Activated naive CD8-positive, alpha-beta T cell (primary cell): Measurements from ENCODE around the gene BCL6.

Source experiments
- H3K27ac Mint-ChIP-seq: one replicate; pipeline ENCODE4 v1.8.0; 2021; ENCODE audit warnings: mixed read lengths
- H3K27me3 Mint-ChIP-seq: one replicate; pipeline ENCODE4 v1.8.0; 2021; ENCODE audit warnings: mixed read lengths
- H3K36me3 Mint-ChIP-seq: one replicate; pipeline ENCODE4 v1.8.0; 2021; ENCODE audit warnings: mixed read lengths
- H3K4me1 Mint-ChIP-seq: one replicate; pipeline ENCODE4 v1.8.0; 2021; ENCODE audit warnings: low read depth, mixed read lengths
- H3K4me3 Mint-ChIP-seq: one replicate; pipeline ENCODE4 v1.8.0; 2021; ENCODE audit warnings: mild to moderate bottlenecking, mixed read lengths
- H3K9me3 Mint-ChIP-seq: one replicate; pipeline ENCODE4 v1.8.0; 2021; ENCODE audit warnings: low read depth, mixed read lengths

BCL6 gene

DNA sequence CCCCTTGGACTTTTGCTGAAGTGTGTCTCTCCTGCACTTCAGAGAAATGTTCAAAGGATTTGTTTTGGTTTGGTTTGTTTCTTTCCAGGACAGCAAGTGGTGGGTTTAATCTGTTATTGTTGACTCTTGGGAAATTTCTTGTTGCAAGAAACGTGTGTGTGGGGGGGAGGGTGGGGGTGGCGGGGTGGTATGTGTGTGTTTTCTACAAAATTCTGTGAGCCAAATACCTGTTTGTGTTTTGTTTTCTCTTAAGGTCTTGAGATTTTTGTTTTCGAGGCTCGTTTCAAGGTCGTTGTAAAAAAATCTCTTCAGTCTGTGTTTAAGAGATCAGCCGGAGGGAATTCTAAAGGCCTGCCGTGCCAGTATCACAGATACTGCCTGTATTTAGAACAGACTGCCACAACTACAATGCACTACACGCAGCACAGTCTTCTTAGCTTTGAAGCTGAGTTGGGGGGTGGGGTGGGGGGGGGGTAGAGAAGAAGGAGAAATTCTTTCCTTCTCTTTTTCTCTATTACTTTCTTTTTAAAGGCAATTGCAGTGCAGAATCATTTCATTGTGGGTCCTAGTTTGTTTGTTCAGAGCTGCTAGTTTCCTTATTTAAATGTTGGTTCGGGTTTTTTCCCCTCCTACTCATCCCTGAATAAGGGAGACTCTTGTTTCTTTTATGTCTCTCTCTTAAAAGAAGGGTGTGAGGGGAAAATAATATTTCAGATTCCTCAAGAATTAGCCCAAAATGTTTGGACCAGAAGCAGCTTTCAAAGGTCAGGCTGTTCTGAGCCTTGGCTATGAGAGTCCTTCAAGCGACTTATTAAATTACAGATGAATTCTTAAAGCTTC, 1.4 kb upstream of the BCL6 start:
- Mint-ChIP-seq H3K4me1 (peaks cover 73% of the 10 kb centered on the region), H3K4me3 (peak overlapping the region; percentile 98), H3K27ac (peak overlapping the region; percentile 100), H3K27me3 (no peaks in the 10 kb centered on the region), H3K36me3 (no peaks in the 10 kb centered on the region), H3K9me3 (no peaks in the 10 kb centered on the region)

DNA sequence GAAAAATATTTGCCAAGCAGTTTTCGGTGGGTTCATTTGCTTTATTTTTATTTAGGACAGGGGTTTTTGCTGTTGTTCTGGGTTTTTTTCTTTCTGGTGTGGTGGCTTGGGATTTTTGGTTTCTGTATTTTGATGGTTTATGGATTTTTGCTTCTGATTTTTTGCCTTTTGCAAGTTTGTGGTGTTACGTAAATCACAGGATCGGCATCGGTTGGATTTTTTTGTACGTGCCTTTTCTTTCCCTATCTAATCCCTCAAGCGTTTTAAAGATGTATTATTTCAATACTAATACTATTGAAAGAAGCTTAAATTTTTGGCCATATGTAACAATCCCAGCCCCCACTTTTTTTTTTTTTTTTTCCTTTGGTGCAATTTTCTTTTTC, 782 bp upstream of the BCL6 start:
- peaks cover 74% of the 10 kb centered on the region for H3K4me1 Mint-ChIP-seq
- no peaks in the 10 kb centered on the region for H3K27me3 Mint-ChIP-seq
- no peaks in the 10 kb centered on the region for H3K36me3 Mint-ChIP-seq
- H3K27ac Mint-ChIP-seq: peak overlapping the region; percentile 100
- no peaks in the 10 kb centered on the region for H3K9me3 Mint-ChIP-seq
- peak overlapping the region; percentile 98 for H3K4me3 Mint-ChIP-seq

DNA sequence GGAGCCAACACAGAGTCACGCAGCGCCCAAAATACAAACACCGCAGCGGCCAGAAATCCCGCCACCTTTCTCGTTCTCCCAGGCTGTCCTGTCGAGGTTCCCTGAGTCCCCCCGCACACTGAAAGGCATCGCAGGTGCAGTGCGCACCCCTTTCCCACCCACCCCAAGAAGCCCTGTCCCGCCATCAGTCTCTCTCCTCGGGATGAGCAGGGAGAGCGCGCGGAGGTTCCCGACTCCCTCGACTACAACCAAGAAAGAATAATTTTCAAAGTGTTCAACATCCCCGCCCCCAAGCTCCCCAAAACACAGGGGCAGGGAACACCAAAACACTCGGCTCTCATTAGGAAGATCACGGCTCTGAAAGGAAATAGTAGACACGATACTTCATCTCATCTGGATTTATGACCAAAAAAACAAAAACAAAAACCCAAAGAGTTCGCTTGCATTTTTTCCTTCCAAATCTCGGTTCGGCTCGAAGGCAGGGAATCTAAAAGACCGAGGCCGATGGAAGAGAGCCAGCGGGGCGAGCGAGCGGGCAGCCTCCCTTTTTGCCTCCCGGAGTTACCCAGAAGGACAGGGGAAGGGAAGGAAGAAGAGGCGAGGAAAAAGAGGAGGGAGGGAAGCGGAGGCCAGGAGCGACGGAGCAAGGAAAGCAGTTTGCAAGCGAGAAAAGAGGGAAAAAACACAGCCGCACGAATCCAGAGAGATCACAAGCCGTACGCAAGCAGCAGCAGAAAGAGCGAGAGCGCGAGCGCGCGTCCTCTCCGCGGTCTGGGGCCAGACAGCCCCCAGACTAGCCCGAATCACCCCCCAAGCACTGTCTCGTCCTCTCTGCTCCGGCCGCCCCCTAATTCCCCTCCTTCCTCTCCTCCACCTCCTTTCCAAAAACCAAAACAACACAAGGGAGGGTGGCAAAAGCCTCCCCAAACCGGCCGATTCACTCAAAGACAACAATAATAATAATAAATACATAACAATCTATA, 808 bp downstream of the BCL6 start:
- H3K27me3 Mint-ChIP-seq: no peaks in the 10 kb centered on the region
- H3K36me3 Mint-ChIP-seq: no peaks in the 10 kb centered on the region
- peak overlapping the region; percentile 100 for H3K27ac Mint-ChIP-seq
- H3K4me3 Mint-ChIP-seq: peak overlapping the region; percentile 98
- H3K4me1 Mint-ChIP-seq: peaks cover 69% of the 10 kb centered on the region
- no peaks in the 10 kb centered on the region for H3K9me3 Mint-ChIP-seq

DNA sequence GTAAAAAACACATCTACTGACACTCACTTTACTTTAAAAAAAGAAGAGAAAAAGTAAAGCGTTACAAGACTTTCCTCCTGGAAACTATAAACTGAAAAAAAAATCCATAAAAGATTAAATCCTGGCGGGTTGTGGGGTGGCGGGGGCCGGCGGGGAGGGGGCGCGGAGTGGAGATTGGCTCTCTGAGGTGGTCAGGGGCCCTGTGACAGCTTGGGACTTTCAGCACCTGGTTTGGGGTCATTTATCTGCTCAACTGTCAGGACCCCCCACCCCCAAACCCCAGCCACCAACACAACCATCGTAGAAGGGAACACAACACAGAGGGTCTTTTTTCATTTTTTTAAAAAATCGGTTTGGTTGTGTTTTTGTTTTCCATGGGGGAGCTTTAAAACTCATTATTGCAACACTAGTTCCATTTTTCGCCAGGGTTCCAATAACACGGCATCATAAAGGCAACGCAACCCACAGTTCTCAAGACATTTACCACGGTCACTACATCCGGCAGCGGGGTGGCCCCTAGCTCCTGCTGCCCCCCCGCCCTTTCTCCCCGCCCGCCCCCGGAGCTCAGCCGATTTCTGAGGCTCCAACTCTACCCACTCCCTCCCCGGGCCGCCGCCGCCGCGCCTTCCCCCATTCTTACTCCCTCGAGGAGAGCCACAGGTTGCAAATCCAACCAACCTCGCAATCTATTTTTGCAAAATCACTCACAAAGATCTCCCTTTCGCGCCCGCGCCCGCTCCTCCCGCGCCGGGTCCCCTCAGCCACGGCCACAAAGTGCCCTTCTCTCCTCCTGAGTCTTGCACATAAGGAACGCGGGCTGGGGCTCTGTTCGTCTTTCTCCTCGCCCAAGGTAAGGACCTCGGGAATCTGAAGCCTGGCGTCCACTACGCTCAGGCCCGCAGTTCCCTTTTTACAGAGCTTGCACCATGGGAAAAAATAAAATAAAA, 1.8 kb downstream of the BCL6 start:
- H3K4me1 Mint-ChIP-seq: peaks cover 66% of the 10 kb centered on the region
- no peaks in the 10 kb centered on the region for H3K36me3 Mint-ChIP-seq

GRCh38 chr3:187742351-187743171, 2.7 kb downstream of the BCL6 start:
- Mint-ChIP-seq H3K4me1 (peaks cover 58% of the 10 kb centered on the region), H3K9me3 (no peaks in the 10 kb centered on the region)

More for the DNA sequence above, 1.8 kb downstream of the BCL6 start:
- no peaks in the 10 kb centered on the region for H3K27me3 Mint-ChIP-seq
- peak overlapping the region; percentile 98 for H3K4me3 Mint-ChIP-seq
- peak overlapping the region; percentile 100 for H3K27ac Mint-ChIP-seq
- no peaks in the 10 kb centered on the region for H3K9me3 Mint-ChIP-seq

GRCh38 chr3:187741403-187742350, 3.6 kb downstream of the BCL6 start:
- peak overlapping the region; percentile 98 for H3K4me3 Mint-ChIP-seq
- H3K27me3 Mint-ChIP-seq: no peaks in the 10 kb centered on the region
- H3K27ac Mint-ChIP-seq: peak overlapping the region; percentile 100
- H3K4me1 Mint-ChIP-seq: peaks cover 59% of the 10 kb centered on the region
- H3K9me3 Mint-ChIP-seq: no peaks in the 10 kb centered on the region
- no peaks in the 10 kb centered on the region for H3K36me3 Mint-ChIP-seq

More at GRCh38 chr3:187742351-187743171, 2.7 kb downstream of the BCL6 start:
- Mint-ChIP-seq H3K27me3 (no peaks in the 10 kb centered on the region), H3K4me3 (peak overlapping the region; percentile 98), H3K36me3 (no peaks in the 10 kb centered on the region), H3K27ac (peak overlapping the region; percentile 100)

DNA sequence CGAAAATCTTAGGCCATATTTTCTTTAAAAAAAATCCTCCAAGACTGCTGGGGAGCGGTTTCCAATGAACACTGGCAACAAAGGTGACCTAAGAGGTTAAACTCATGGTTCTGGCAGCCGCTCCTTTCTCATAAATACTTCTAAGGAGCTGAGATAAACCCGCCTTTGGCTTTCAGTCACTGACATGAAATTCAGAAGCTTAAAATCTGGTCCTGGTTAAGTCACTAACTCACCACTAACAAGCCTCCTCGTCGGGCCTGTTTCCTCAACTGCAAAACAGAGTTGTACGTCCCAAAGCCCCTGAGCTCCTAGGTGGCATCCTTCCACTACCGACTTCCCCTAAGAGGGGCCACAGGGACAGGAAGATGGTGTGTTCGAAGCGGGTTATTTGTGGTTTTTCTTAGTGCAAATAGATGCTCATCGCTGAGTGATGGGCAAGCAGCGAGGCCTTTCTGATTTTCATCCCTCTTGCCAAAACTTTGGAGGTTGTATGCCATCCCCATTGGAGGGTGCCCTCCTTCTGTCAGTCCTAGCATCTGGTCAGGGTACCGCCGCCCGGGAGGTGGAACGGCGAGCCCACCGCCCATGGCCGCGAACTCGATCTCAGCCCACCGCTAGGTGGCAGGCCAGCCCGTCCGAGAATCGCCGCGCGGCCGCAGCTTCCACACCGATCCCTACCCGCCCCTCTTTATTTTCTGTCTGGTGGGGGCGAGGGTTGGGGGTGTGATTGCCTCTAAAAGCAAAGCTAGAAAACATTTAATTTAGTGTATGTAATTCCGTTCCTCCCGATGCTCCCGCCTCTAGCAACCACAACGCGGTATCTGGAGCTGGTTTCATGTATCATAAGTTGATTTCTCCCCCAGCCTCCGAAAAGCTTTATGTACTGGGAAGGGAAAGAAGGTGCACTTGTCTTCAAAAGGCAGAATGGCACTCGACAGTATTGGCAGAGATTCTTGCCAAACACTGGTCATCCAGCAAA, 4.6 kb downstream of the BCL6 start:
- H3K4me1 Mint-ChIP-seq: peaks cover 50% of the 10 kb centered on the region
- no peaks in the 10 kb centered on the region for H3K36me3 Mint-ChIP-seq

GRCh38 chr3:187739561-187740332, 5.5 kb downstream of the BCL6 start:
- H3K27me3 Mint-ChIP-seq: no peaks in the 10 kb centered on the region

More for the DNA sequence above, 4.6 kb downstream of the BCL6 start:
- no peaks in the 10 kb centered on the region for H3K9me3 Mint-ChIP-seq
- H3K27me3 Mint-ChIP-seq: no peaks in the 10 kb centered on the region
- H3K4me3 Mint-ChIP-seq: peak overlapping the region; percentile 98
- peak overlapping the region; percentile 100 for H3K27ac Mint-ChIP-seq

GRCh38 chr3:187739094-187739560, 6.1 kb downstream of the BCL6 start:
- Mint-ChIP-seq H3K27ac (peak overlapping the region; percentile 88), H3K4me1 (peaks cover 49% of the 10 kb centered on the region), H3K4me3 (peak overlapping the region; percentile 98), H3K9me3 (no peaks in the 10 kb centered on the region), H3K36me3 (no peaks in the 10 kb centered on the region), H3K27me3 (no peaks in the 10 kb centered on the region)

More at GRCh38 chr3:187739561-187740332, 5.5 kb downstream of the BCL6 start:
- Mint-ChIP-seq H3K27ac (peak overlapping the region; percentile 100), H3K4me3 (peak overlapping the region; percentile 98), H3K36me3 (no peaks in the 10 kb centered on the region), H3K9me3 (no peaks in the 10 kb centered on the region), H3K4me1 (peaks cover 49% of the 10 kb centered on the region)

DNA sequence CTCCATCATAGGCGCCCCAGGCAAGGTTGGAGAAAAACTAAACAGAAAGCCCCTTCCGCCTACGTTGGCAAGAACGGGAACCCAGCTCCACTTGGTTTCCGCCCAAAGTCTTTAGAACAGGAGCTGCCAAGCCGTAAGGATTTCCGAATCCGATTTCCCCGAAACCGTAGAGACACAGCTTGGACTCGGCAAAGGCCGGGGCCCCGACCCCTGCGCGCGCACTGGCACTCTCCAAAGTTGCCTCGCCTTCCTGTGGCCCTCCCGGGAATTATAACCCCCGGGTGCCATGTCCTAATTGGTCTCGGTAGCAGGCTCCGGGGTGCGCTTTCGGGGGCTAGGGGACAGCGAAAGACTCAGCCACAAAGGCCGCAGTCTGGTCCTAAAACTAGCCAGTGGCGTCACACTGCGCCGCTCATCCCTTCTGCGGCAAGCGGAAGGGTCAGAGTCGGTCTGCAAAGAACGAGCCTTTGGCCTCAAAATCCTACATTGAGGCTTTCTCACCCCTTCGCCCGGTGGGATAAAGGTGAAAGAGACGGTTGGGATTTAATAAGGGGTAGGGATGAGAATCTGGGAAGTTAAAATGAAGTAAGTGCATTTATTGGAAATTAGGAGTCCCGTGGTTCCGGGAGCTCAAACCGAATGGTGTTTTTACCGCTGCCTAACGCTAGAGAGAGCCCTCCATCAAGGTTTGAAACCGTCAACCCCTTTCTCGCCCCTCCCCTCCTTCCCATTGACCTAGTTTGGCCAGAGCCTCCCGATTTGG, 6.8 kb downstream of the BCL6 start:
- H3K36me3 Mint-ChIP-seq: no peaks in the 10 kb centered on the region

GRCh38 chr3:187738071-187738330, 7.3 kb downstream of the BCL6 start:
- peaks cover 47% of the 10 kb centered on the region for H3K4me1 Mint-ChIP-seq
- H3K9me3 Mint-ChIP-seq: no peaks in the 10 kb centered on the region
- H3K27me3 Mint-ChIP-seq: no peaks in the 10 kb centered on the region
- H3K36me3 Mint-ChIP-seq: no peaks in the 10 kb centered on the region
- H3K4me3 Mint-ChIP-seq: peak overlapping the region; percentile 98
- H3K27ac Mint-ChIP-seq: peak overlapping the region; percentile 88

More for the DNA sequence above, 6.8 kb downstream of the BCL6 start:
- Mint-ChIP-seq H3K4me3 (peak overlapping the region; percentile 98), H3K9me3 (no peaks in the 10 kb centered on the region), H3K27ac (peak overlapping the region; percentile 88), H3K4me1 (peaks cover 49% of the 10 kb centered on the region), H3K27me3 (no peaks in the 10 kb centered on the region)
